NK-92 (cell line): Measurements from ENCODE around the gene AGRP.
"Not testable (repeated sequence)": the region's sequence is repeated elsewhere in the genome, so short reads cannot be mapped to it uniquely, and the experiment has no call there.

ENCODE experiments used
- DNase-seq: peaks from one replicate; lab custom pipeline; 2025; ENCODE audit not compliant: unreplicated experiment; lab: John Stamatoyannopoulos, UW

Gene AGRP

DNA sequence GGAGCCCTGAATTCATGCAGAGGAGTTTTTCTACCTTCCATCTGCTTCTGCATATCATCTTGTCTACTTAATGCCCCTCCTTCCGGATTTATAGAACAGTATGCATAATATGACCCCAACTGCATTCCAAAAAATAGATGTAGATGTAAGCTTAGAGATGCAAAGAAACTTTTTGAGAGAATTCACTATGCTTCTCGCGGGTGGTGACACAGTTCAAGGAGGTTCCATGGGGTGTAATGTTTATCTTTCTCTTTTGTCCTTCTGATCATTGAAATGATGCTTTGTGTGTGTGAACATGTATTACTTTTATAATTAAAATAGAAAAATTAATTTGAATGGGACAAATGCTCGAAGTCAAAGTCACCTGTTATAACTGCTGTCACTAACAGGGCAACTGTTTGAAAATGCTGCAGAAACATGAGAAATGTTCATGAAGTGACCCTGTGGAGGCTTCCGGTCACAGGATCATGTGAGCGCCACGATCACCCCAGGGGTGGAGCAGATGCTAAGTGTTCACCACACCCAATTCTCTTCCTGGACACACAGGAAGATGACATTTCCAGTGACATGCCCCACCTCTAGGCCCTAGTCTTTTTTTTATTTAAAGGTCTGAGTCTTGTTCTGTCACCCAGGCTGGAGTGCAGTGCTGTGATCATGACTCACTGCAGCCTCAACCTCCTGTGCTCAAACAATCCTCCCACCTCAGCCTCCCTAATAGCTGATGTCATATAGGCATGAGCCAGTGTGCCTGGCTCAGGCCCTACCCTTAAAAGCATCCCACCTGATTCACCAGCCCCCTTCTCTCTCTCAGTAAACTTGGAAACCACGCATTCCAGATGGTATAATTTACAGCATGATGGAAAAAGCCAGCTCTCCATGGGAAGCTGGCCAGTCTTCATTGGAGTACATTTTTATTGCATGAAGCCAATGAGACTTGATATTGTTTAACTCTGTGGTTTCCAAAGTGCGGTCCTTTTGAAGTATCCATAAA is 21.0 kb upstream of the AGRP start:
- DNase-seq = no peak

- no peak for DNase-seq
These were observed 15.8 kb upstream of the AGRP start for GRCh38 chr16:67499106-67499505.

DNA sequence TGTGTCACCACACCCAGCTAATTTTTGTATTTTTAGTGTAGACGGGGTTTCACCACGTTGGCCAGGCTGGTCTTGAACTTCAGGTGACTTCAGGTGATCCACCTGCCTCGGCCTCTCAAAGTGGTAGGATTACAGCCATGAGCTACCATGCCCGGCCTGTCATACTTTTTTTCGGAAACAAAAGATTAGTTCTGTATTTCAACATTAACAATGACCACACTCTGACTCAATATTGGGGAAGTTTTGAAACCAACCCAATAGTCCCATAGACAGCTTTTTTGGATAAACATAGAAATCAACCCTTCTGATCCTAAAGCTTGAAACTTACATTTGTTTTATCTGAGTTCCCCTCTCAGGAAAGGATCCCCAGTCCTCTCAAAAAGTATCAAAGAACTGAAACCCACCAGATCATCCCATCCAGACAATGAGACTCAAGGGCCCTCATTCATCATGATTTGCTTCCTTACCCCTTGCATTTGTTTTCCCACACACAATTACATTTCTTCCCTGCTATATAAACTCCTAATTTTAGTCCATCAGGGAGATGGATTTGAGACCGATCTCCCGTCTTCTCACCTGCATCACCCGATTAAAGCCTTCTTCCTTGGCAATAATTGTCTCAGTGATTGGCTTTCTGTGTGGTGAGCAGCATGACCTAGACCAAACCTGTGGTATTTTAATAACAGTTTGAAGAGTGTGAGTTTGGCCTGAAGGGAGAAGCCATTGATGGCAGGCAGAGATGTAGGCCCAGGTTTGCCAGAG is 7.2 kb upstream of the AGRP start:
- DNase-seq = no peak

DNA sequence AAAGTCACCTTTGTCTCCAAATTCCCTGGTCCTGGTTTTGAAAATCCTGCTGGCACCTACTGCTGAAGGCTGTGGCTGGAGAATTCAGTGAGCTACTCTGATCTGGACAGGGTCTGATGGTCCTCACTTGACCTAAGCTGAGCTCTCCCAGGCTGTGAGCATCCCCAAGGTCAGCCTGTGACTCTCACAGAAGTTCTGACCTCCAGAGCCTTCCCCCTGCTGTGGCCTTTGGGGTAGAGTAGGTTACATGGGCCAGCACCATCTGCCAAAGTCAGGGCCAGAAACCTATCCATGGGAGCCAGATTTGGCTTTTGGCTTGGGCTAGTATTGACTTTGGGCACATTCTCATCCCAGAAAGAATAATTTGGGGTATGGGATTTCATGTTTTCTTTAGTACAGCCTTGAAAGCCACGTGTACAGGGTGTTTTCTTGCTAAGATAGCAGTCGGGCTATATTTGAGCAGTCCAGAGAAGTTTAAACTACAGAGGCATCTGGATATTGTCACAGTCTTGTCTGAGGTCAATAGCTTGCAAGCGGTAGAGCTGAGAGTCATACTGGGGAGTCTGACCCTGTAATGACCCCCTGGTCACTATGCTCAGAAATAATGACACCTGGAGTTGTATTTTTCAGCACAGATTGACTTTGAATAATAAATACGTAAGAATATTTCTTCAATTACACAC is 6.2 kb upstream of the AGRP start:
- no peak for DNase-seq

DNA sequence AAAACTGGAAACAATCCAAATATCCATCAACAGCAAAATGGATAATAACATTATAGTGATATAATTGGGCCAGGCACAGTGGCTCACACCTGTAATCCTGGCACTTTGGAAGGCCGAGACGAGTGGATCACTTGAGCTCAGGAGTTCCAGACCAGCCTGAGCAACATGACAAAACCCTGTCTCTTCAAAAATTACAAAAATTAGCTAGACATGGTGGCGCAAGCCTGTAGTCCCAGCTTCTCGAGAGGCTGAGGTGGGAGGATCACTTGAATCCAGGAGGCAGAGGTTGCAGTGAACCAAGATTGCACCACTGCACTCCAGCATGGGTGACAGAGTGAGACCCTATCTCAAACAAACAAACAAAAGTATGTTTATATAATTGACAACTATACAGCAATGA is 4.2 kb upstream of the AGRP start:
- DNase-seq = not testable (repeated sequence)

- DNase-seq = no peak
These were observed 3.5 kb upstream of the AGRP start for GRCh38 chr16:67486805-67487204.

- DNase-seq = no peak
These were observed 581 bp upstream of the AGRP start for GRCh38 chr16:67483731-67484525.

DNA sequence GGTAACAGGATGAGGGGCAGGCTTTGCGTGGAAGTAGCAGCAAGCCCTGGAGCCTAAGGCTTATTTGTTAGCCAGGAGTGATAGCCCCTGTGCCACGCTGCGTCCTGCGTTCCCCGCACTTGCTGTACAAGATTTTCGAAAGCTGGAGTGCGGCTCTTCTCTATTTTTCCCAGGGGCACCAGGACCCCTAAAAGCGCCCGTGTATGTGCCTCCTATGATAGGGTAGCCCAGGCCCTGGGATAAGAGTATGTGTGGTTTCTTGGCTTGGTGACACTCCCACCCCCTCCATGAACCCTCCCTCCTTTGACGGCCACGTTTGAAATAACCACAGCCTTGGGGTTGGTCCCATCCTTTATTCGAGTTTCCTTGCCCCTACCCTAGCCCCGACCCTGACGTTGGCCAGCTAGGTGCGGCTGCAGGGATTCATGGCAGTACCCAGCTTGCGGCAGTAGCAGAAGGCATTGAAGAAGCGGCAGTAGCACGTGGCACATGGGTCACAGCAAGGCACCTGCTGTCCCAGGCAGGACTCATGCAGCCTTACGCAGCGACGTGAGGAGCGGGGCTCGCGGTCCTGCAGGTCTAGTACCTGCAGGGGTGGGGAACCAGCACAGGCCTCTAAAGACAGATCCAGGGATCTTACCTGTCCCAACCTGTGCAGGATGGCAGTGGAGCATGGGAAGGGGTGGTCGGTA is 968 bp downstream of the AGRP start:
- DNase-seq = no peak

GRCh38 chr16:67481561-67482232 is 1.6 kb downstream of the AGRP start:
- DNase-seq = no peak

DNA sequence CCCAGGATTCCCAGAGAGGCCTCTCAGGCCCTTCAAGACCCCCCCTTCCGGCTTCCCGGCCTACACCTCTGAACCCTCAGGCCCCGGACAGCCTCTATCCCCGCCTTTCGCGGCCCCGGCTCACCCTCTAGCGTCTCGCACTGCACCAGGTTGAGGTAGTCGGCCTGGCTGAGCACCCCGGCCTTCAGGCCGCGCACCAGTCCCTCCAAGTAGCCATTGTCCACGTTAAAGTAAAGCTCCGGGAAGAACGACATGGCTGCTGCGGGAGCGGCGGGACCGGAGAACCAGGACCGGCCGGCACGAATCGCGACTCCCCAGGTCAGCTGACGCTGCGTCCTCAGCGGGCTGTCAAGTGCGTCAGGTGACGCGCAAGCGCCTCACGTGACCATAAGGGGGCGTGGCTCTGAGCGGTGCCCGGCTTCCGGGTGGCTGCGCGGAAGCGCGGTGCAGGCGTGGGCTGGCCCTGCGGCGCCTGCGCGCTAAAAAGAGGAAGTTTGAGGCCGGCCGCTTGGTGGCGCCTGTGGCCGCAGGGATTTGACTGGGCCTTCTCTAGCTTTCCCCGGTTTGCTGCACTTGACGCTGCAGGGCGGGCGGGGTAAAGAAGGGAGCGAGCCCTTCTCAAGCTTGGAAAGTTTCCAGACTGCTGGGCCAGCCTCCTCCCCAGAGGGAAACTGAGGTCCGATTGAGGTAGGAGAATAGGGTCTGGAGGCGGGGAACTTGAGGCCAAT is 2.4 kb downstream of the AGRP start, which contains the start of gene ATP6V0D1:
TSS of gene ATP6V0D1 (minus strand) at position 325 of the 728 bp plus-strand sequence. CDS start at position 254, 71 bp downstream.
- DNase-seq = peak; percentile 77

DNA sequence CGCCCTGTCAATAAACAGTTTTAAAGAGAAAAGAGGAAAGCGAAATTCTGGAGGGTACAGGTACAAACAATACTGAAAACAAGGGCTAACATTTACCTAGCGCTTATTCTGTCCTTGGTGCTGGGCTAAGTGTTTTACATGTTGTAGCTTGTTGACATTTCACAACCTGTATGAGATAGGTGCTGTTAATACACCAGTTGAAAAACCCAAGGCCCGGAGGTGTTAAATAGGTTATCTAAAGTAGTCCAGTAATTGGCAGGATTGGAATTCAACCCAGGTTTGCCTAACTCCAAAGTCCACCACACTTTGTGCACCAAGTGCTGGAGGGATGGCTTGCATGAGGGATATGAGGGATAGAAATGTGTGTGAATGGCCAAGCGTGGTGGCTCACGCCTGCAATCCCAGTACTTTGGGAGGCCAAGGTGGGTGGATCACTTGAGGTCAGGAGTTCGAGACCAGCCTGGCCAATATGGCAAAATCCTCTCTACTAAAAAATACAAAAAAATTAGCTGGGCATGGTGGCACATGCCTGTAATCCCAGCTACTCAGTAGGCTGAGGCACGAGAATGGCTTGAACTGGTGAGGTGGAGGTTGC is 5.3 kb downstream of the AGRP start:
- no peak for DNase-seq

DNA sequence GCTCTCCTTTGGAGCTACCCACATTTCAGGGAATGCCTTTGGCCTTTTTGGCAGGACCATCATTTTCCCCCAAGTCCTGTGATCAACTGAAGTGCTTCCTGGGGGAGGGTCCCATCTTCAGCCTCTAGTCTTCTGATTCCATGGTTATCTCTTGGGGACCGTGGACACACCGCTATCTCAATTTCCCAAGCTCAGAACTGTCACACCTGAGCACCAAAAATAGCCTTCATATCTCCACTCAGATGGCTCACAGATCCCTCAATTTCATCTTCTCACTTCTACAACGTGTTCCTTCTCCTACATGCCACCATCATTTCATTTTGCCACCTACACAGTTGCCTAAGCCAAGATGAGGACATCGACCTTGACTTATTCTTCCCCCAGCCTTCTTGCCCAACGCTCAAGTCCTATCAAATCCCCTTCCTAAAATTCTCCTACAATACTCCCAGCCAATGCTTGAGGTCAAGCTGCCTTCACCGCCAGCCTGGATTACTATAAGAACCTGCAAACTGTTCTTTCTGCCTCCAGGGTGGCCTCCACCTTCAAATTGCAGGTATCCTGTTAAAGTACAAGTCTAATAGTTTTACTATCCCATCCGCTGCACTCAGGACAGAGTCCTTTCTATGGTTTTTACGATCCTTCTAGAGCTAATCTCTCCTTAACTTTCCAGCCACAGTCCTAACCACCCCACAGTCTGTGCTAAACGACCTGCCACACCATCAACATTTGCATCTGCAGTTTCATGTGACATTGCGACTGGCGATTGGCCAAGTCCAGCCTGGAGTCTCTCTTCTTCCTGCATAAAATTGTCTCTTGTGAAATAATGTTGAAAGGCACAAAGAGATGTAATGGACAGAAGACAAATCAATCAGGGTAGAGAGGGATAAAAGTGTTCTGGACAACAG is 8.5 kb downstream of the AGRP start:
- no peak for DNase-seq

GRCh38 chr16:67471758-67472384 is 11.5 kb downstream of the AGRP start:
- no peak for DNase-seq

GRCh38 chr16:67470359-67470758 is 13.0 kb downstream of the AGRP start:
- DNase-seq = no peak

- DNase-seq = no peak
These were observed 14.6 kb downstream of the AGRP start for GRCh38 chr16:67468731-67469130.

DNA sequence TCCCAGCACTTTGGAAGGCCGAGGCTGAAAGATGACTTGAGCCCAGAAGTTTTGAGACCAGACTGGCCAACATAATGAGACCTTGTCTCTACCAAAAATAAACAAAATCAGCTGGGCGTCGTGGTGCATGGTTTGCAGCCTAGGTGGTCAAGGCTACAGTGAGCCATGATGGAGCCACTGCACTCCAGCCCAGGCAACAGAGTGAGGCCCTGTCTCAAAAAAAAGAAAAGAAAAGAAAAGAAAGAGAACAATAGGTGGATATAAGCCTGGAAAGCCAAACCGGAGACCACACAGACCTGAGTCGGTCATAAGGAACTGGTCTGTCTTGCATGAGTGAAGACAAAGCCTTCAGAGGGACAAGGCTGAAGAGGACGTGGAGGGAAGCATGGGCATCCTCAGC is 16.8 kb downstream of the AGRP start:
- DNase-seq = no peak

DNA sequence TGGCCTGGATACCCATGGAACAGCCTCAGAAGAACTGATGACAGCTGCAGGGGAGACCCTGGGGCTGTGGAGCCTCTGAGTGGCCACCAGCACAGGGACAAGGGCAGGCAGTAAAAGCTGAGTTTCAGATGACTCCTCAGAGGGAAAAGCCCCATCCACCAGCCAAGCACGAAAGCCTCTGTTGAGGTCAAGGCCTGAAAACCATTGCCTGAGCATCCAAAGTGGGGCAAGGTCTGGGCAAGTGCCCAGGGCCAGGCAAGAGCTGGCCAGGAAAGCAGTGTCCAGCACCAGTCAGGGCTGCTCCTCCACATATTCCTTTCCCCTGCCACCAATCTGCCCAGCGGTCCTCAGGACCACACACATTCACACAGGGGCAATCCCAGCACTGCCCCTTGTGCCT is 18.8 kb downstream of the AGRP start:
- DNase-seq = no peak
